Astrocyte of the spinal cord (primary cell): Measurements from ENCODE around the gene MADD.
"Not testable (repeated sequence)": the region's sequence is repeated elsewhere in the genome, so short reads cannot be mapped to it uniquely, and the experiment has no call there.

Experiments
- DNase-seq: peaks from one replicate; pipeline ENCODE4 v3.0.0; 2011; ENCODE audit warnings: low read depth, low spot score
- H3K4me3 ChIP-seq: 2 replicates; pipeline ENCODE4 v1.5.1; 2011; ENCODE audit warnings: low read depth, mild to moderate bottlenecking, low read length, moderate library complexity
- CTCF ChIP-seq: IDR thresholded peaks from 2 replicates; pipeline ENCODE4 v1.5.1; 2012; ENCODE audit warnings: low read depth, mild to moderate bottlenecking, low read length, inconsistent platforms
- in situ Hi-C: cut with HindIII; loops from 2 replicates; pipeline ENCODE4 v1.10.0; 2017; ENCODE audit warnings: low sequenced_read_pairs

MADD gene

DNA sequence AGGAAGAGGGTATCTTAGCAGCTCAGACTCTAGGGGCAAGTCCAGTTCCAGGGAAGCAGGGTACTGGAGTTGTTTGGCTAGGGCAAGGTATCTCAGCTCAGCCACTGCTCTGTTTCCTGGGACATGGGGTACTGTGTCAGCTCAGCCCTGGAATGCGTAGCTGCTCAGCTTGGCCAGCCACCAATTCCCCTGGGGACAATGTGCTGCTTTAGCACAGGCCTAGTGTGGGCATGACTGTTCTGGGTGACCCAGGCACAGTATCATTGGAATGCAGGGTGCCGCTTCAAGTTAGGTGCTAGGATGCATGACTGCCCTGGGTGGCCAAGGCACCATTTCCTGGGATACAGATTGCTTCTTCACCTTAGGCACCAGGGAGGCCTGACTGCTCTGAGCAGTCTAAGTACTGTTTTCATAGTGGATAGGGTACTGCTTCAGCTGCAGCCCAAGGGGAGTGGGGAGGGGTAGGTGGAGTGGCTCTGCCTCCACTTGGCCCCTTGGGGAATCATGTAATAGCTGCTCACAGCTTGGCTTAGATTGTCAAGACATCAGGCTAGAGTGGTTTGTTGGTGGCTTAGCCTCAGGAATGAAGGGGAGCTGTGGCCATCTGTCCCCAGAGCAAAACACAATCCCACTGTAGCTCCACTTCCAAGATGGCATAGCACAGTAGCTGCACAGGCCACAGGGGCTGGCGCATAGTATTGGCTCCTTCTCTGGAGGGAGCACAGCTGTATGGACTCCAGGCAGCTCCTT is 36.0 kb downstream of the MADD start:
- in situ Hi-C loops: no loop called here
- no peak for TF ChIP-seq CTCF
- no peak overlapping the region for H3K4me3 ChIP-seq
- DNase-seq: no peak

DNA sequence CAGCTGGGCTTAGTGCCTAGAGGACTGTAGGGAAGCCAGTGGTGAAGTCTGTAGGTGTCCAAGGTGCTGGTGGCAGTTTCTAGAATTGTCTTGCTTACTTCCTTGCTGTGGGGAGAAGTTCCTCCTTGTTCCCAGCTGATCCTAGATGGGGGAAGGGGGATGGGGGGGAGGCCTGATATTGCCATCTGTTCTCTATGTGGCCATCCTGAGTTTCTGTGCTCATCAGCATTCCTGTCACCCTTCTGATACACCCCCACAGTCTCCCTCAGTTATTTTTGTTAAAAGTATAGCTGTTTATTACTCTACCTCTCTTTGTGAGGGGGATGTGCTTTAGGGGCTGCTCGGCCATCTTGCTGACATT is 36.5 kb downstream of the MADD start:
- in situ Hi-C loops: no loop called here
- TF ChIP-seq CTCF: no peak
- DNase-seq: no peak
- H3K4me3 ChIP-seq: no peak overlapping the region

GRCh38 chr11:47308050-47308823 is 38.3 kb downstream of the MADD start:
- no peak overlapping the region for H3K4me3 ChIP-seq
- DNase-seq: no peak
- in situ Hi-C loops: no loop called here
- no peak for TF ChIP-seq CTCF

DNA sequence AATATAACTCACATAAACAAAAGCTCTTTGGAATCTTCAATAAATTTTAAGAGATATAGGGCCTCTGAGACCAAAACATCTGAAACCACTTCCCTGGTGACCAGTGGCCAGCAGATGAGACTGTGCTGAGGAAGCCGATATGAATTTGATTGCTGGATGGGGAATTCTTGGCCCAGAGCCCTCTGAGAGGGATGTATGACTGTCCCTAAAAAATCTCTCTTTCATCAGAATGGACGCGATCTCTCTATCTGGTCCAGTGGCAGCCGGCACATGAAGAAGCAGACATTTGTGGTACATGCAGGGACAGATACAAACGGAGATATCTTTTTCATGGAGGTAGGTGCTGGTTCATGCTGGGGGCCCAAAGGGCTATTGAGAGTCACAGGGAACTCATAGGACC is 45.1 kb downstream of the MADD start:
- in situ Hi-C loops: no loop called here
- DNase-seq: no peak
- TF ChIP-seq CTCF: no peak
- H3K4me3 ChIP-seq: no peak overlapping the region

GRCh38 chr11:47316501-47316900 is 46.6 kb downstream of the MADD start:
- in situ Hi-C loops, H3K4me3 ChIP-seq, DNase-seq: not testable (repeated sequence)

GRCh38 chr11:47317064-47317828 is 47.3 kb downstream of the MADD start:
- TF ChIP-seq CTCF: no peak
- no peak for DNase-seq
- in situ Hi-C loops: no loop called here
- H3K4me3 ChIP-seq: no peak overlapping the region

- no peak overlapping the region for H3K4me3 ChIP-seq
- in situ Hi-C loops: no loop called here
- DNase-seq: no peak
- no peak for TF ChIP-seq CTCF
These were observed 48.2 kb downstream of the MADD start for GRCh38 chr11:47318166-47318565.
